ENCODE measurements around the gene DNAAF2. TPM values are rescaled to one million over a fixed set of nuclear protein-coding genes. Genes with fewer than 3 reads are reported as not detected.

DNAAF2 gene
- total and polyA plus RNA-seq, 2 of the 13 experiments (the other 11 are each of a cell fraction or from before 2014, with no cell fraction given) = 6.1 to 13.6 TPM

DNA sequence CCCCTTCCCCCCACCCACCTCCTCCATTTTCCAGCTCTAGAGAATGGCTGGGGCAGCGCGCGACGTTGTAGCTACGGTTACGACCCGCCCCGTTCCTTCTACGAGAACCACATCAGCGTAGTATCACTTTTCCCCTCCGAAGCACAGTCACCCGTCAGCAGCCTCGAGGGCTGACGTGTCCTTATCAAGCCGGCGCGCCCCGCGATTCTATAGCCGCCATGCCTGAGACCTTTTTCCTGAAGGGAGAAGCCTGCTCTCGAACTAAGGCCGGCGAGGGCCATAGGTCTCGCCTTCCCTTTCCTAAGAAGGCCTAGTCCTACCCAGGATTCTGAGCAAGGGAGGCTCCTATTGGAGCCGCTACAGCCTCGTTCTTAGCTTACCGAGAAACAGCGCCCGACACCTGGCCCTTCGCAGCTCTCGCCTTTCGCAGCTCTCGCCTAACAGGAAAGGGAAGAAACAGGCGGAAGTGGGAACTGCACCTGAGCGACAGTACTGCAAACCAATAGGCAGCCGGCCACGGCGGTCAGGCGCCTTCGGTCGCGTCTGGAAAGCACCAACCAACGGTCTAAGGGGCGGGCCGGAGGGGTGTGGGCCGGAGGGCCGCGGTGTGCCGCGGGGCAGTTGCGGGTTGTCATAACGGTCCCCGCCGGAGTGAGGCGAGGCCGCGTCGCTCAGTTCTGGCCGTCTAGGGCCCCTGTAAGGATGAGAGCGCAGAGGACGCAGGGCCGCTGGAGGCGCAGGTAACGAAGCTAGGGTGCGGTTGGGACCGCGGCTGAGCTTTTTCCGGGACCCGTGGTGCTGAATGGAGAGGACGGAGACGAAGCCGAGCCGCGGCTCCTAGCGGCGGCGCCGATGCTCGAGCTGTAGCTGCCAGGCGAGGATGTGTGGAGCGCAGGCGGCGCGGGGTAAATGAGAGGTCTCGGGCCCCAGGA lies 14.6 kb downstream of the DNAAF2 start, which contains the start of the genes MGAT2 and RPL36AL (continued):
- TF ChIP-seq, protein P1, sequence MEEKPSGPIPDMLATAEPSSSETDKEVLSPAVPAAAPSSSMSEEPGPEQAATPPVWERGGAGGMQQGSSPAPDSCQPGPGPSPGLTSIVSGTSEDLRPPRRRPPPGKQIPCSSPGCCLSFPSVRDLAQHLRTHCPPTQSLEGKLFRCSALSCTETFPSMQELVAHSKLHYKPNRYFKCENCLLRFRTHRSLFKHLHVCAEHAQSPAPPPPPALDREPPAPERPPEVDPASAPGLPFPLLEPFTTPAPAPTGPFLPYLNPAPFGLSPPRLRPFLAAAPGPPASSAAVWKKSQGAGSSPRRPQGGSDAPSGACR (CRISPR knock-in tag; IDR thresholded peaks at IDR 0.05) = no peak
- TF ChIP-seq, protein P2, sequence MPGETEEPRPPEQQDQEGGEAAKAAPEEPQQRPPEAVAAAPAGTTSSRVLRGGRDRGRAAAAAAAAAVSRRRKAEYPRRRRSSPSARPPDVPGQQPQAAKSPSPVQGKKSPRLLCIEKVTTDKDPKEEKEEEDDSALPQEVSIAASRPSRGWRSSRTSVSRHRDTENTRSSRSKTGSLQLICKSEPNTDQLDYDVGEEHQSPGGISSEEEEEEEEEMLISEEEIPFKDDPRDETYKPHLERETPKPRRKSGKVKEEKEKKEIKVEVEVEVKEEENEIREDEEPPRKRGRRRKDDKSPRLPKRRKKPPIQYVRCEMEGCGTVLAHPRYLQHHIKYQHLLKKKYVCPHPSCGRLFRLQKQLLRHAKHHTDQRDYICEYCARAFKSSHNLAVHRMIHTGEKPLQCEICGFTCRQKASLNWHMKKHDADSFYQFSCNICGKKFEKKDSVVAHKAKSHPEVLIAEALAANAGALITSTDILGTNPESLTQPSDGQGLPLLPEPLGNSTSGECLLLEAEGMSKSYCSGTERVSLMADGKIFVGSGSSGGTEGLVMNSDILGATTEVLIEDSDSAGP (CRISPR knock-in tag; IDR thresholded peaks at IDR 0.05; ENCODE audit: borderline replicate concordance) = peak; percentile 53; the same call in 1 of the 2 replicates
- TF ChIP-seq ZNF546 (CRISPR knock-in tag; conservative IDR thresholded peaks at IDR 0.05) (peak; percentile 69; the same call in 1 of the 2 replicates), YY1 (IDR thresholded peaks at IDR 0.05; ENCODE audit: insufficient read depth, insufficient replicate concordance, low read depth, low read length) (peak; percentile 65), HOXA7 (CRISPR knock-in tag; IDR thresholded peaks at IDR 0.05) (no peak), CHCHD3 (CRISPR knock-in tag; IDR thresholded peaks at IDR 0.05) (0 out of 2 replicates have a peak, but pooled peaks have one; percentile 37), PHF5A (CRISPR knock-in tag; IDR thresholded peaks at IDR 0.05; ENCODE audit: low read depth, unreplicated experiment) (peak; percentile 40), ZNF317 (CRISPR knock-in tag; IDR thresholded peaks at IDR 0.05) (no peak), ZNF543 (CRISPR knock-in tag; IDR thresholded peaks at IDR 0.05) (no peak; the same call in 1 of the 2 replicates), SALL1 (CRISPR knock-in tag; IDR thresholded peaks at IDR 0.05) (peak; percentile 60), ADNP (CRISPR knock-in tag; IDR thresholded peaks at IDR 0.05) (no peak), EED (CRISPR knock-in tag; IDR thresholded peaks at IDR 0.05) (0 out of 2 replicates have a peak, but pooled peaks have one; percentile 44), DNMT1 (CRISPR knock-in tag; IDR thresholded peaks at IDR 0.05) (no peak; the same call in 1 of the 2 replicates), ZFP41 (CRISPR knock-in tag; IDR thresholded peaks at IDR 0.05; ENCODE audit: borderline replicate concordance) (no peak), GATA4 (IDR thresholded peaks at IDR 0.05; ENCODE audit: borderline replicate concordance, low read depth) (peak; percentile 74), POGZ (CRISPR knock-in tag; IDR thresholded peaks at IDR 0.05) (no peak; the same call in none of the 2 replicates), ZNF260 (CRISPR knock-in tag; IDR thresholded peaks at IDR 0.05; ENCODE audit: borderline replicate concordance, low read depth) (no peak), ZNF256 (CRISPR knock-in tag; conservative IDR thresholded peaks at IDR 0.05) (0 out of 2 replicates have a peak, but pooled peaks have one; percentile 81), ZSCAN22 (CRISPR knock-in tag; IDR thresholded peaks at IDR 0.05) (no peak), ZIK1 (CRISPR knock-in tag; IDR thresholded peaks at IDR 0.05; ENCODE audit: borderline replicate concordance, low read depth) (0 out of 2 replicates have a peak, but pooled peaks have one; percentile 46), ZNF337 (CRISPR knock-in tag; IDR thresholded peaks at IDR 0.05; ENCODE audit: borderline replicate concordance, low read depth) (peak; percentile 64; the same call in 1 of the 2 replicates)
- TF ChIP-seq, protein P3, sequence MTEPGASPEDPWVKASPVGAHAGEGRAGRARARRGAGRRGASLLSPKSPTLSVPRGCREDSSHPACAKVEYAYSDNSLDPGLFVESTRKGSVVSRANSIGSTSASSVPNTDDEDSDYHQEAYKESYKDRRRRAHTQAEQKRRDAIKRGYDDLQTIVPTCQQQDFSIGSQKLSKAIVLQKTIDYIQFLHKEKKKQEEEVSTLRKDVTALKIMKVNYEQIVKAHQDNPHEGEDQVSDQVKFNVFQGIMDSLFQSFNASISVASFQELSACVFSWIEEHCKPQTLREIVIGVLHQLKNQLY (CRISPR knock-in tag; IDR thresholded peaks at IDR 0.05) = no peak
- TF ChIP-seq, protein P4, sequence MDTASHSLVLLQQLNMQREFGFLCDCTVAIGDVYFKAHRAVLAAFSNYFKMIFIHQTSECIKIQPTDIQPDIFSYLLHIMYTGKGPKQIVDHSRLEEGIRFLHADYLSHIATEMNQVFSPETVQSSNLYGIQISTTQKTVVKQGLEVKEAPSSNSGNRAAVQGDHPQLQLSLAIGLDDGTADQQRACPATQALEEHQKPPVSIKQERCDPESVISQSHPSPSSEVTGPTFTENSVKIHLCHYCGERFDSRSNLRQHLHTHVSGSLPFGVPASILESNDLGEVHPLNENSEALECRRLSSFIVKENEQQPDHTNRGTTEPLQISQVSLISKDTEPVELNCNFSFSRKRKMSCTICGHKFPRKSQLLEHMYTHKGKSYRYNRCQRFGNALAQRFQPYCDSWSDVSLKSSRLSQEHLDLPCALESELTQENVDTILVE (CRISPR knock-in tag; IDR thresholded peaks at IDR 0.05) = no peak; the same call in 1 of the 2 replicates
- TF ChIP-seq, protein P5, sequence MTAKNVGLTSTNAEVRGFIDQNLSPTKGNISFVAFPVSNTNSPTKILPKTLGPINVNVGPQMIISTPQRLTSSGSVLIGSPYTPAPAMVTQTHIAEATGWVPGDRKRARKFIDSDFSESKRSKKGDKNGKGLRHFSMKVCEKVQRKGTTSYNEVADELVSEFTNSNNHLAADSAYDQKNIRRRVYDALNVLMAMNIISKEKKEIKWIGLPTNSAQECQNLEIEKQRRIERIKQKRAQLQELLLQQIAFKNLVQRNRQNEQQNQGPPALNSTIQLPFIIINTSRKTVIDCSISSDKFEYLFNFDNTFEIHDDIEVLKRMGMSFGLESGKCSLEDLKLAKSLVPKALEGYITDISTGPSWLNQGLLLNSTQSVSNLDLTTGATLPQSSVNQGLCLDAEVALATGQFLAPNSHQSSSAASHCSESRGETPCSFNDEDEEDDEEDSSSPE (CRISPR knock-in tag; IDR thresholded peaks at IDR 0.05) = peak; percentile 42
